ENCODE measurements around the gene PLA1A.

The PLA1A gene

GRCh38 chr3:119611664-119612063 lies 14.0 kb downstream of the PLA1A start:
- Histone ChIP-seq H3K27me3 (ENCODE audit: insufficient read depth, low read length) (peaks cover 3% of the 10 kb centered on the region; the same call in 1 of the 2 replicates), H3K9me3 (ENCODE audit: low read length) (no peaks in the 10 kb centered on the region), H3K4me3 (ENCODE audit: low read depth, low read length, poor library complexity, severe bottlenecking) (no peak overlapping the region), H3K36me3 (ENCODE audit: insufficient read depth, low read length) (no peaks in the 10 kb centered on the region), H3K9me2 (ENCODE audit: low read depth, low read length) (no peaks in the 10 kb centered on the region), H4K20me1 (ENCODE audit: insufficient read depth, low read length) (no peaks in the 10 kb centered on the region), H3K9ac (ENCODE audit: low read length) (no peak overlapping the region), H3K4me2 (ENCODE audit: low read length) (no peak overlapping the region), H3K79me2 (ENCODE audit: insufficient read depth, low read length) (no peaks in the 10 kb centered on the region), H2AFZ (ENCODE audit: low read length) (no peak overlapping the region), H3K27ac (ENCODE audit: low read depth, low read length, poor library complexity, severe bottlenecking) (no peak overlapping the region), H3F3A (ENCODE audit: insufficient read depth, low read length) (no peaks in the 10 kb centered on the region), H3K4me1 (ENCODE audit: insufficient read depth, low read length, severe bottlenecking) (no peaks in the 10 kb centered on the region)
- no peak for TF ChIP-seq EZH2 (IDR thresholded peaks at IDR 0.05; ENCODE audit: borderline replicate concordance, low read length)
- TF ChIP-seq CTCF (IDR thresholded peaks at IDR 0.05; ENCODE audit: low read length): no peak

- no peak overlapping the region for H3K9ac ChIP-seq (ENCODE audit: low read length)
- TF ChIP-seq EZH2 (IDR thresholded peaks at IDR 0.05; ENCODE audit: borderline replicate concordance, low read length): no peak
- TF ChIP-seq CTCF (IDR thresholded peaks at IDR 0.05; ENCODE audit: low read length): no peak
Observed at GRCh38 chr3:119613201-119613600, 15.5 kb downstream of the PLA1A start.

GRCh38 chr3:119613872-119614271 lies 16.2 kb downstream of the PLA1A start:
- Histone ChIP-seq H3K4me3 (ENCODE audit: low read depth, low read length, poor library complexity, severe bottlenecking) (no peak overlapping the region), H3F3A (ENCODE audit: insufficient read depth, low read length) (no peaks in the 10 kb centered on the region), H3K9me2 (ENCODE audit: low read depth, low read length) (no peaks in the 10 kb centered on the region), H3K36me3 (ENCODE audit: insufficient read depth, low read length) (no peaks in the 10 kb centered on the region), H3K4me2 (ENCODE audit: low read length) (no peak overlapping the region), H3K9ac (ENCODE audit: low read length) (no peak overlapping the region), H3K4me1 (ENCODE audit: insufficient read depth, low read length, severe bottlenecking) (no peaks in the 10 kb centered on the region), H3K27ac (ENCODE audit: low read depth, low read length, poor library complexity, severe bottlenecking) (no peak overlapping the region), H2AFZ (ENCODE audit: low read length) (no peak overlapping the region), H4K20me1 (ENCODE audit: insufficient read depth, low read length) (no peaks in the 10 kb centered on the region), H3K79me2 (ENCODE audit: insufficient read depth, low read length) (no peaks in the 10 kb centered on the region), H3K9me3 (ENCODE audit: low read length) (no peaks in the 10 kb centered on the region), H3K27me3 (ENCODE audit: insufficient read depth, low read length) (peaks cover 3% of the 10 kb centered on the region; the same call in 1 of the 2 replicates)
- TF ChIP-seq EZH2 (IDR thresholded peaks at IDR 0.05; ENCODE audit: borderline replicate concordance, low read length): no peak
- TF ChIP-seq CTCF (IDR thresholded peaks at IDR 0.05; ENCODE audit: low read length): no peak

More at GRCh38 chr3:119613201-119613600, 15.5 kb downstream of the PLA1A start:
- no peaks in the 10 kb centered on the region for H3K4me1 ChIP-seq (ENCODE audit: insufficient read depth, low read length, severe bottlenecking)
- H3F3A ChIP-seq (ENCODE audit: insufficient read depth, low read length): no peaks in the 10 kb centered on the region
- H3K36me3 ChIP-seq (ENCODE audit: insufficient read depth, low read length): no peaks in the 10 kb centered on the region
- H3K9me2 ChIP-seq (ENCODE audit: low read depth, low read length): no peaks in the 10 kb centered on the region
- peaks cover 3% of the 10 kb centered on the region; the same call in 1 of the 2 replicates for H3K27me3 ChIP-seq (ENCODE audit: insufficient read depth, low read length)
- no peaks in the 10 kb centered on the region for H3K79me2 ChIP-seq (ENCODE audit: insufficient read depth, low read length)
- H2AFZ ChIP-seq (ENCODE audit: low read length): no peak overlapping the region
- no peak overlapping the region for H3K4me2 ChIP-seq (ENCODE audit: low read length)
- H3K4me3 ChIP-seq (ENCODE audit: low read depth, low read length, poor library complexity, severe bottlenecking): no peak overlapping the region
- no peaks in the 10 kb centered on the region for H3K9me3 ChIP-seq (ENCODE audit: low read length)
- H4K20me1 ChIP-seq (ENCODE audit: insufficient read depth, low read length): no peaks in the 10 kb centered on the region
- no peak overlapping the region for H3K27ac ChIP-seq (ENCODE audit: low read depth, low read length, poor library complexity, severe bottlenecking)
